GM23248 (cell line): ENCODE results near the gene ZNF837. TPM values are rescaled to one million over a fixed set of nuclear protein-coding genes. Genes with fewer than 3 reads are reported as not detected.
"Not testable (repeated sequence)": the region's sequence is repeated elsewhere in the genome, so short reads cannot be mapped to it uniquely, and the experiment has no call there.

ENCODE experiments used
- DNase-seq: peaks from one replicate; pipeline ENCODE4 v3.0.0-alpha.2; 2015
- H2AFZ ChIP-seq: fragments of 200-600 bp; sonication (generic); 2 replicates; pipeline ENCODE4 v1.6.1; 2016; ENCODE audit warnings: antibody characterized with exemption
- H3F3A ChIP-seq: fragments of 200-600 bp; sonication (generic); 2 replicates; pipeline ENCODE4 v1.6.1; 2016; ENCODE audit warnings: mild to moderate bottlenecking, antibody characterized with exemption, mixed run types; ENCODE audit not compliant: insufficient read depth
- H3K27ac ChIP-seq: fragments of 200-600 bp; sonication (generic); 2 replicates; pipeline ENCODE4 v1.5.1; 2016; ENCODE audit warnings: mild to moderate bottlenecking
- H3K27me3 ChIP-seq: fragments of 200-600 bp; sonication (generic); replicated peaks from 2 replicates; pipeline ENCODE4 v1.6.1; 2016; ENCODE audit warnings: mild to moderate bottlenecking; ENCODE audit not compliant: insufficient read depth
- H3K36me3 ChIP-seq: fragments of 200-600 bp; sonication (generic); 2 replicates; pipeline ENCODE4 v1.6.1; 2016; ENCODE audit warnings: low read depth, mild to moderate bottlenecking
- H3K4me1 ChIP-seq: fragments of 200-600 bp; sonication (generic); 2 replicates; pipeline ENCODE4 v1.6.1; 2016; ENCODE audit warnings: mild to moderate bottlenecking; ENCODE audit not compliant: insufficient read depth
- H3K4me2 ChIP-seq: fragments of 200-600 bp; sonication (generic); one replicate; pipeline ENCODE4 v1.6.1; 2016; ENCODE audit warnings: mild to moderate bottlenecking; ENCODE audit not compliant: unreplicated experiment
- H3K4me3 ChIP-seq: fragments of 200-600 bp; sonication (generic); 2 replicates; pipeline ENCODE4 v1.5.1; 2016; ENCODE audit warnings: mild to moderate bottlenecking
- H3K79me2 ChIP-seq: fragments of 200-600 bp; sonication (generic); 2 replicates; pipeline ENCODE4 v1.6.1; 2016; ENCODE audit warnings: mild to moderate bottlenecking; ENCODE audit not compliant: insufficient read depth
- H3K9ac ChIP-seq: fragments of 200-600 bp; sonication (generic); 2 replicates; pipeline ENCODE4 v1.6.1; 2016; ENCODE audit warnings: mild to moderate bottlenecking
- H3K9me2 ChIP-seq: fragments of 200-600 bp; sonication (generic); 2 replicates; pipeline ENCODE4 v1.6.1; 2016; ENCODE audit warnings: mixed run types, mild to moderate bottlenecking, moderate library complexity; ENCODE audit not compliant: insufficient read depth
- H3K9me3 ChIP-seq: fragments of 200-600 bp; sonication (generic); one replicate; pipeline ENCODE4 v1.6.1; 2017; ENCODE audit warnings: low read depth
- H4K20me1 ChIP-seq: fragments of 200-600 bp; sonication (generic); 2 replicates; pipeline ENCODE4 v1.6.0; 2016; ENCODE audit not compliant: insufficient read depth
- EZH2 ChIP-seq: fragments of 200-600 bp; sonication (generic); IDR thresholded peaks from 2 replicates; pipeline ENCODE4 v1.6.1; 2018; ENCODE audit warnings: antibody characterized with exemption, mild to moderate bottlenecking; ENCODE audit not compliant: insufficient read depth, poor library complexity, severe bottlenecking
- EZH2phosphoT487 ChIP-seq: fragments of 200-600 bp; sonication (generic); IDR thresholded peaks from 2 replicates; pipeline ENCODE4 v1.6.1; 2018; ENCODE audit warnings: antibody characterized with exemption, moderate library complexity, mild to moderate bottlenecking, low read depth; ENCODE audit not compliant: insufficient read depth
- WGBS, 2 experiments: methylation state at CpG; one replicate each; pipeline ENCODE4 v1.1.6; 2015 to 2017; ENCODE audit warnings: low lambda C conversion rate in 2 of 2, low coverage in 1 of 2; ENCODE audit errors: missing lambda C conversion rate in 2 of 2; 5-methylcytosine and 5-hydroxymethylcytosine counted together
- in situ Hi-C: fragments of 300-500 bp; cut with MboI; formaldehyde crosslinking; loops from 2 replicates; pipeline ENCODE4 v1.15.0; 2020
- polyA plus RNA-seq: library from polyadenylated mRNA; unstranded; fragments of >200 nt; fragmentation: Nextera tagmentation; extraction: Ambion mirVana; gene quantifications from 2 replicates; pipeline ENCODE4 v1.2.1, GENCODE V29; 2016
- total RNA-seq: library from RNA; depleted of rRNA; stranded (reverse); fragments of >200 nt; shearing (Covaris generic); gene quantifications from 2 replicates; pipeline ENCODE4 v1.2.3, GENCODE V29; 2014

Gene ZNF837
- total and polyA plus RNA-seq, 2 experiments from 2014 or later = 1.4 to 5.3 TPM

GRCh38 chr19:58406818-58407657, 26.2 kb upstream of the ZNF837 start:
- DNase-seq = peak; percentile 55
- in situ Hi-C loops = no loop called here
- Histone ChIP-seq H3K9me2 (no peaks in the 10 kb centered on the region), H3K4me3 (peak overlapping the region; percentile 91), H2AFZ (peak overlapping the region; percentile 84; the same call in 1 of the 2 replicates), H3K27ac (peak overlapping the region; percentile 59), H3K4me1 (0 out of 2 replicates have a peak, but pooled peaks cover 11% of the 10 kb centered on the region), H3K9ac (peak overlapping the region; percentile 92), H3K27me3 (no peaks in the 10 kb centered on the region), H4K20me1 (no peaks in the 10 kb centered on the region), H3F3A (0 out of 2 replicates have a peak, but pooled peaks cover 5% of the 10 kb centered on the region), H3K4me2 (peak overlapping the region; percentile 93), H3K36me3 (no peaks in the 10 kb centered on the region), H3K9me3 (no peaks in the 10 kb centered on the region), H3K79me2 (peaks cover 49% of the 10 kb centered on the region)
- WGBS, 2 experiments = 58% methylated on average over 10 of the region's 10 CpGs
- TF ChIP-seq EZH2 (no peak), EZH2phosphoT487 (no peak)

GRCh38 chr19:58403920-58404478, 23.2 kb upstream of the ZNF837 start:
- H3K27ac ChIP-seq, H3K4me3 ChIP-seq, in situ Hi-C loops, H3K4me2 ChIP-seq, H3K9ac ChIP-seq, H3K27me3 ChIP-seq, H3K36me3 ChIP-seq, H3K9me3 ChIP-seq, H3F3A ChIP-seq, H2AFZ ChIP-seq, H3K9me2 ChIP-seq, H4K20me1 ChIP-seq: not testable (repeated sequence)
- Histone ChIP-seq H3K79me2 (peaks cover 23% of the 10 kb centered on the region), H3K4me1 (peaks cover 12% of the 10 kb centered on the region)
- 67 to 73% methylated on average over 5 of the region's 5 CpGs for WGBS, 2 experiments
- DNase-seq = peak; percentile 23

GRCh38 chr19:58401840-58402421, 21.1 kb upstream of the ZNF837 start:
- in situ Hi-C loops = no loop called here
- H3K79me2 ChIP-seq = peaks cover 5% of the 10 kb centered on the region; the same call in 1 of the 2 replicates
- H3K9me3 ChIP-seq = no peaks in the 10 kb centered on the region
- peak overlapping the region; percentile 79 for H3K27ac ChIP-seq
- no peak for TF ChIP-seq EZH2
- H3K4me2 ChIP-seq = peak overlapping the region; percentile 81
- peak overlapping the region; percentile 91 for H2AFZ ChIP-seq
- no peak for DNase-seq
- H3K4me3 ChIP-seq = peak overlapping the region; percentile 85
- H3K9ac ChIP-seq = peak overlapping the region; percentile 84
- H3K4me1 ChIP-seq = peaks cover 6% of the 10 kb centered on the region
- no peaks in the 10 kb centered on the region for H4K20me1 ChIP-seq
- H3K36me3 ChIP-seq = no peaks in the 10 kb centered on the region
- H3K27me3 ChIP-seq = no peaks in the 10 kb centered on the region
- WGBS, 2 experiments = 26 to 28% methylated on average over 21 to 23 of the region's 23 CpGs
- H3K9me2 ChIP-seq = no peaks in the 10 kb centered on the region
- H3F3A ChIP-seq = 0 out of 2 replicates have a peak, but pooled peaks cover 5% of the 10 kb centered on the region

- H3K4me3 ChIP-seq = peak overlapping the region; percentile 85
- H3K9me2 ChIP-seq = no peaks in the 10 kb centered on the region
- H3K9me3 ChIP-seq = no peaks in the 10 kb centered on the region
- peak overlapping the region; percentile 91 for H2AFZ ChIP-seq
- no peaks in the 10 kb centered on the region for H3K79me2 ChIP-seq
- TF ChIP-seq EZH2 = no peak
- TF ChIP-seq EZH2phosphoT487 = no peak
- H4K20me1 ChIP-seq = no peaks in the 10 kb centered on the region
- in situ Hi-C loops = no loop called here
- peak; percentile 100 for DNase-seq
- H3K4me2 ChIP-seq = peak overlapping the region; percentile 86
- H3K9ac ChIP-seq = peak overlapping the region; percentile 84
- 1 to 2% methylated on average over 71 to 80 of the region's 80 CpGs for WGBS, 2 experiments
- peak overlapping the region; percentile 79 for H3K27ac ChIP-seq
- H3K36me3 ChIP-seq = no peaks in the 10 kb centered on the region
- peaks cover 6% of the 10 kb centered on the region for H3K4me1 ChIP-seq
- H3F3A ChIP-seq = 0 out of 2 replicates have a peak, but pooled peaks cover 5% of the 10 kb centered on the region
- no peaks in the 10 kb centered on the region for H3K27me3 ChIP-seq
Observed at GRCh38 chr19:58400916-58401839, 20.3 kb upstream of the ZNF837 start.
